IMR-90 (cell line): ENCODE measurements around the gene TIPARP. TPM values are rescaled to one million over a fixed set of nuclear protein-coding genes. Genes with fewer than 3 reads are reported as not detected.

Experiments
- ATAC-seq: fragments of 200-7000 bp; cut with Tn5 transposase; 2 replicates; pipeline ENCODE4 v1.9.1; 2020; ENCODE audit warnings: low read depth, mild to moderate bottlenecking, moderate library complexity
- BruUV-seq: library from RNA; stranded (reverse); fragments of 400-500 nt; replicated peaks from 2 replicates; lab custom pipeline; 2021; lab: Mats Ljungman, UMichigan
- CTCF ChIA-PET: fragments of 300-600 bp; formaldehyde crosslinking; extraction: SDS; loops from one replicate; lab custom pipeline; 2021; ENCODE audit warnings: antibody characterized with exemption; lab: Yijun Ruan, JAX
- POLR2A ChIA-PET: fragments of 300-600 bp; sonication (Branson Sonifier 250); formaldehyde crosslinking; loops from one replicate; lab custom pipeline; 2022; ENCODE audit warnings: antibody characterized with exemption; ENCODE audit not compliant: unreplicated experiment; lab: Charles Lee
- DNase-seq: peaks from one replicate; pipeline ENCODE4 v3.0.0; 2013
- H2AFZ ChIP-seq: replicated peaks from 2 replicates; pipeline ENCODE3; 2013; ENCODE audit warnings: low read length, mild to moderate bottlenecking; ENCODE audit not compliant: poor library complexity
- H2AK5ac ChIP-seq: 2 replicates; pipeline ENCODE4 v1.6.1; 2013; ENCODE audit warnings: low read depth, low read length, inconsistent platforms
- H2AK9ac ChIP-seq: replicated peaks from 2 replicates; pipeline ENCODE3; 2013; ENCODE audit warnings: mild to moderate bottlenecking, low read depth, low read length, moderate library complexity; ENCODE audit not compliant: poor library complexity
- H2BK120ac ChIP-seq: 2 replicates; pipeline ENCODE4 v1.6.1; 2013; ENCODE audit warnings: low read depth, low read length, inconsistent platforms
- H2BK15ac ChIP-seq: 3 replicates; pipeline ENCODE4 v1.6.1; 2013; ENCODE audit warnings: low read depth, low read length, inconsistent platforms
- H2BK20ac ChIP-seq: 2 replicates; pipeline ENCODE4 v1.6.1; 2013; ENCODE audit warnings: low read depth, mild to moderate bottlenecking, inconsistent platforms, low read length, moderate library complexity
- H2BK5ac ChIP-seq: 2 replicates; pipeline ENCODE4 v1.6.1; 2013; ENCODE audit warnings: mild to moderate bottlenecking, low read depth, low read length, inconsistent platforms; ENCODE audit not compliant: poor library complexity, severe bottlenecking
- H3K14ac ChIP-seq: replicated peaks from 2 replicates; pipeline ENCODE4 v1.6.1; 2013; ENCODE audit warnings: low read depth, low read length, inconsistent platforms
- H3K18ac ChIP-seq: 2 replicates; pipeline ENCODE4 v1.6.1; 2013; ENCODE audit warnings: low read depth, low read length, control low read depth
- H3K23ac ChIP-seq: 2 replicates; pipeline ENCODE4 v1.6.1; 2013; ENCODE audit warnings: low read depth, low read length, inconsistent platforms
- H3K27ac ChIP-seq: 2 replicates; pipeline ENCODE4 v1.5.1; 2013; ENCODE audit warnings: mild to moderate bottlenecking, control low read depth, low read length; ENCODE audit not compliant: insufficient read depth
- H3K27me3 ChIP-seq: 2 replicates; pipeline ENCODE4 v1.6.1; 2013; ENCODE audit warnings: low read length; ENCODE audit not compliant: control insufficient read depth, insufficient read depth
- H3K36me3 ChIP-seq: 2 replicates; pipeline ENCODE4 v1.6.1; 2013; ENCODE audit warnings: low read length, mixed read lengths; ENCODE audit not compliant: control insufficient read depth, insufficient read depth
- H3K4ac ChIP-seq: 2 replicates; pipeline ENCODE4 v1.6.1; 2013; ENCODE audit warnings: low read depth, low read length, inconsistent platforms
- H3K4me1 ChIP-seq: 2 replicates; pipeline ENCODE4 v1.6.1; 2013; ENCODE audit warnings: low read length, mixed read lengths; ENCODE audit not compliant: control insufficient read depth, insufficient read depth
- H3K4me2 ChIP-seq: 2 replicates; pipeline ENCODE4 v1.6.1; 2013; ENCODE audit warnings: low read depth, mild to moderate bottlenecking, control low read depth, low read length, moderate library complexity
- H3K4me3 ChIP-seq: 2 replicates; pipeline ENCODE4 v1.5.1; 2013; ENCODE audit warnings: low read depth, mild to moderate bottlenecking, control low read depth, low read length, moderate library complexity; ENCODE audit not compliant: insufficient read depth
- H3K56ac ChIP-seq: 2 replicates; pipeline ENCODE4 v1.6.1; 2013; ENCODE audit warnings: low read length, inconsistent platforms; ENCODE audit not compliant: insufficient read depth; ENCODE audit errors: extremely low read depth
- H3K79me1 ChIP-seq, 2 experiments: 2 replicates each; pipeline ENCODE4 v1.6.1; 2013; ENCODE audit warnings: low read length in 2 of 2, inconsistent platforms in 1 of 2, low read depth in 1 of 2
- H3K9ac ChIP-seq: 2 replicates; pipeline ENCODE4 v1.6.1; 2013; ENCODE audit warnings: low read depth, low read length, control low read depth
- H3K9me1 ChIP-seq: 2 replicates; pipeline ENCODE4 v1.6.1; 2013; ENCODE audit warnings: low read length, inconsistent platforms; ENCODE audit not compliant: insufficient read depth
- H3K9me3 ChIP-seq: 2 replicates; pipeline ENCODE4 v1.6.1; 2013; ENCODE audit warnings: low read length; ENCODE audit not compliant: control insufficient read depth, insufficient read depth
- H4K20me1 ChIP-seq: 2 replicates; pipeline ENCODE4 v1.6.1; 2013; ENCODE audit warnings: low read length, inconsistent platforms; ENCODE audit not compliant: insufficient read depth
- H4K5ac ChIP-seq: 2 replicates; pipeline ENCODE4 v1.6.1; 2013; ENCODE audit warnings: mild to moderate bottlenecking, low read depth, low read length, control low read depth
- H4K8ac ChIP-seq, 2 experiments: 2 replicates each; pipeline ENCODE4 v1.6.1; 2013; ENCODE audit warnings: low read depth in 2 of 2, low read length in 2 of 2, control low read depth in 1 of 2, inconsistent platforms in 1 of 2
- H4K91ac ChIP-seq: 2 replicates; pipeline ENCODE4 v1.6.1; 2013; ENCODE audit warnings: low read depth, low read length, inconsistent platforms; ENCODE audit not compliant: insufficient read depth
- CEBPB ChIP-seq: IDR thresholded peaks from 2 replicates; pipeline ENCODE4 v1.6.1; 2012; ENCODE audit warnings: low read depth, low read length, improper control_type of control experiment
- MAZ ChIP-seq: IDR thresholded peaks from 2 replicates; pipeline ENCODE4 v1.6.1; 2012; ENCODE audit warnings: low read depth, mild to moderate bottlenecking, low read length, improper control_type of control experiment, moderate library complexity, borderline replicate concordance
- WGBS, 2 experiments: methylation state at CpG; one replicate each; pipeline versions ENCODE4 v1.1.5 to v1.1.7; 2013; ENCODE audit warnings: missing lambda C conversion rate in 2 of 2; ENCODE audit not compliant: insufficient read length in 1 of 2; ENCODE audit errors: extremely low coverage in 2 of 2; 5-methylcytosine and 5-hydroxymethylcytosine counted together
- dilution Hi-C: fragments of 300-500 bp; cut with HindIII; formaldehyde crosslinking; loops from one replicate; pipeline ENCODE4 v1.14.3; 2018; ENCODE audit warnings: low sequenced_read_pairs; ENCODE audit not compliant: unreplicated experiment
- in situ Hi-C: fragments of 300-500 bp; cut with MboI; formaldehyde crosslinking; loops from 3 replicates; pipeline ENCODE4 v1.14.3; 2019; ENCODE audit warnings: low sequenced_read_pairs, inconsistent platforms, mixed read lengths
- intact Hi-C: fragments of 100-400 bp; cut with micrococcal nuclease; formaldehyde crosslinking; loops from 2 replicates; pipeline ENCODE4 v1.10.0; 2022
- polyA plus RNA-seq, 3 experiments: library from polyadenylated mRNA; depleted of rRNA; stranded (reverse); fragments of >200 nt; gene quantifications; 2 replicates each; pipeline ENCODE4 v1.2.3, GENCODE V29; 2012; ENCODE audit warnings: low replicate concordance in 1 of 3
- total RNA-seq: library from RNA; depleted of rRNA; stranded (reverse); fragments of >200 nt; gene quantifications from 2 replicates; pipeline ENCODE4 v1.2.3, GENCODE V29; 2012
- TF ChIP-seq, protein P1 (sequence below): fragments of 150-350 bp; IDR thresholded peaks from 2 replicates; pipeline ENCODE4 v1.6.1; 2017; ENCODE audit warnings: mild to moderate bottlenecking, antibody characterized with exemption, low read length, low read depth

The TIPARP gene
- total and polyA plus RNA-seq, 2 of the 4 experiments (the other 2 are of a cell fraction), result 12.6 to 70.8 TPM

DNA sequence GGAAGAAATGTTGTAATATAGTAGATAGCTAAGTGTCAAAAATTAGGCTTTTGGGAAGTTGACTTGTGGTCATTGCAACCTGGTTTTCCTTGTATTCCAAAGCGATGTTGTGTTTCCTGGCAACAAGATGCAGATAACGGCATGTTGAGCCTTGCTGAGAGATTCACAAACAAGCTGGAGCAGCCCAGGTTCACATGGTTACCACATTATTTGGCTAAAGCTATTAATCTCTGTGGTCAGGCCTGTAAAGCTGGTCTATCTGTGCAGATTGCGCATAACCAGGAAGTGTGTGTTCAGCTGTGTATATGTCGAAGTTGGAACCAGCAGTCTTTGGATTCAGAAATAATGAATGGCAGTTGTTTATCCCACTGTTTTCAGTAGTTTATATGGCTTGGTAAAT, 6.6 kb downstream of the TIPARP start:
- in situ Hi-C loops, result no loop called here

More for the DNA sequence above, 6.6 kb downstream of the TIPARP start:
- Histone ChIP-seq H3K4ac (no peak overlapping the region), H2AK9ac (no peak overlapping the region), H3K27me3 (no peaks in the 10 kb centered on the region), H3K14ac (no peak overlapping the region), H2BK15ac (no peak overlapping the region), H3K4me2 (peak overlapping the region; percentile 7; the same call in 1 of the 2 replicates), H3K9me3 (no peaks in the 10 kb centered on the region), H3K4me3 (no peak overlapping the region), H3K18ac (no peak overlapping the region), H4K20me1 (peaks cover 84% of the 10 kb centered on the region), H3K79me1 (peaks cover 0 to 46% of the 10 kb centered on the region in 2 experiments; a peak in 2 of 4 replicates), H3K56ac (no peak overlapping the region), H2AK5ac (no peak overlapping the region), H3K27ac (no peak overlapping the region), H2BK5ac (no peak overlapping the region), H3K36me3 (peaks cover 18% of the 10 kb centered on the region), H4K5ac (no peak overlapping the region), H4K91ac (no peak overlapping the region), H3K9me1 (peaks cover 17% of the 10 kb centered on the region), H3K4me1 (peaks cover 24% of the 10 kb centered on the region), H4K8ac (0 out of 4 replicates have a peak overlapping the region, but pooled peaks of 1 of the 2 experiments have one; percentile 1), H3K23ac (peak overlapping the region; percentile 2; the same call in 1 of the 2 replicates), H2AFZ (no peak overlapping the region), H2BK120ac (no peak overlapping the region), H3K9ac (no peak overlapping the region), H2BK20ac (no peak overlapping the region)
- ChIA-PET POLR2A (no interaction called here), CTCF (interaction anchor here (1.5 kb wide), 1 partner anchor 456 kb away, joined by 4 read pairs; no protein-coding TSS in a partner anchor)
- BruUV-seq, result no TSS peak
- dilution Hi-C loops (no loop called here), intact Hi-C loops (no loop called here)
- 60% methylated on average over 2 of the region's 4 CpGs; no CpG with 5 or more reads in 1 of the 2 experiments for WGBS, 2 experiments
- TF ChIP-seq CEBPB (peak; percentile 87), MAZ (no peak)
- TF ChIP-seq, protein P1, sequence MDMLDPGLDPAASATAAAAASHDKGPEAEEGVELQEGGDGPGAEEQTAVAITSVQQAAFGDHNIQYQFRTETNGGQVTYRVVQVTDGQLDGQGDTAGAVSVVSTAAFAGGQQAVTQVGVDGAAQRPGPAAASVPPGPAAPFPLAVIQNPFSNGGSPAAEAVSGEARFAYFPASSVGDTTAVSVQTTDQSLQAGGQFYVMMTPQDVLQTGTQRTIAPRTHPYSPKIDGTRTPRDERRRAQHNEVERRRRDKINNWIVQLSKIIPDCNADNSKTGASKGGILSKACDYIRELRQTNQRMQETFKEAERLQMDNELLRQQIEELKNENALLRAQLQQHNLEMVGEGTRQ, result no peak
- ATAC-seq, result no peak
- peak; percentile 83 for DNase-seq
